HUES64 (cell line): ENCODE measurements around the gene OTOA.
"Not testable (repeated sequence)": the region's sequence is repeated elsewhere in the genome, so short reads cannot be mapped to it uniquely, and the experiment has no call there.

Experiments
- H3K27ac ChIP-seq: 2 replicates; pipeline ENCODE4 v1.7.0; 2013; ENCODE audit warnings: low read depth, low read length, inconsistent platforms
- H3K27me3 ChIP-seq: 2 replicates; pipeline ENCODE4 v1.6.1; 2013; ENCODE audit warnings: mild to moderate bottlenecking, low read length; ENCODE audit not compliant: insufficient read depth
- H3K36me3 ChIP-seq: 2 replicates; pipeline ENCODE4 v1.6.1; 2013; ENCODE audit warnings: mild to moderate bottlenecking, low read length; ENCODE audit not compliant: insufficient read depth
- H3K4me1 ChIP-seq: 2 replicates; pipeline ENCODE4 v1.6.1; 2013; ENCODE audit warnings: mild to moderate bottlenecking, low read length, moderate library complexity; ENCODE audit not compliant: insufficient read depth
- H3K4me3 ChIP-seq: 2 replicates; pipeline ENCODE4 v1.5.1; 2013; ENCODE audit warnings: mild to moderate bottlenecking, low read length, moderate library complexity
- H3K9ac ChIP-seq: 2 replicates; pipeline ENCODE4 v1.6.1; 2013; ENCODE audit warnings: mild to moderate bottlenecking, low read depth, low read length
- H3K9me3 ChIP-seq: 2 replicates; pipeline ENCODE4 v1.6.1; 2013; ENCODE audit warnings: low read depth, low read length; ENCODE audit not compliant: insufficient read depth
- WGBS: fragments of 150-250, 120-280 bp; methylation state at CpG from one replicate; pipeline ENCODE4 v1.1.7; 2013; ENCODE audit warnings: missing lambda C conversion rate; 5-methylcytosine and 5-hydroxymethylcytosine counted together

OTOA gene

GRCh38 chr16:21629616-21630539, 33.9 kb upstream of the OTOA start:
- H3K9me3 ChIP-seq, H3K27ac ChIP-seq, H3K27me3 ChIP-seq, H3K4me1 ChIP-seq, H3K9ac ChIP-seq, H3K4me3 ChIP-seq: not testable (repeated sequence)
- WGBS = 97% methylated on average over 37 of the region's 37 CpGs
- H3K36me3 ChIP-seq = peaks cover 52% of the 10 kb centered on the region

GRCh38 chr16:21630866-21631265, 32.9 kb upstream of the OTOA start:
- H3K4me1 ChIP-seq, H3K4me3 ChIP-seq, H3K9ac ChIP-seq, H3K27me3 ChIP-seq, H3K27ac ChIP-seq, H3K9me3 ChIP-seq: not testable (repeated sequence)
- WGBS = 96% methylated on average over 6 of the region's 6 CpGs
- peaks cover 43% of the 10 kb centered on the region for H3K36me3 ChIP-seq

- not testable (repeated sequence) for H3K4me3 ChIP-seq, H3K9me3 ChIP-seq, H3K4me1 ChIP-seq, H3K9ac ChIP-seq, H3K27ac ChIP-seq, H3K27me3 ChIP-seq
- H3K36me3 ChIP-seq = peaks cover 38% of the 10 kb centered on the region
- WGBS = 87% methylated on average over 8 of the region's 8 CpGs
These were observed 32.4 kb upstream of the OTOA start for GRCh38 chr16:21631376-21631775.

DNA sequence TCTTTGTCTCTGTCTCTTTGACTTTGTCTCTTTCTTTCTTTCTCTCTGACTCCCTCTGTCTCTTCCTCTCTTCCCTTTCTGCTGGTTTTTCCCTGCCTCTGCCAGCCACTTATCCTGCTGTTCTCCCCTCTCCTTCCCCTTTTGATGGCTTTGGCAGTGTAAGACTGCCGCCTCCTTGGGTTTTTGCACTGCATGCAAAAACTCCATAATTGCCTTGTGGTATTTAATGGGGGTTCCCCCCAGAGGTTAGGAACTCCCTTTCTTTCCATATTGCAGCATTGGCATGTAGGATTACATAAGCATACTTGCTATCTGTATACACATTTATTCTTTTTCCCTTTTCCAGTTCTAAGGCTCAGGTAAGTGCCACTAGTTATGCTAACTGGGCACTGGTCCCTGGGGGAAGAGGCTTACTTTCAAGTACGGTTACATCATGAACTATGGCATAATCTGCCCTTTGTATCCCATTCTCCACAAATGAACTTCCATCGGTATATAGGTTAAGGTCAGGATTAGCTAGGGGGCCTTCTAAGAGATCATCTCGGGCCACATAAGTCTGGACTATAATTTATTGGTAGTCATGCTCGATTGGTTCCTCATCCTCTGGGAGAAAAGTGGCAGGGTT, 31.7 kb upstream of the OTOA start:
- not testable (repeated sequence) for H3K9me3 ChIP-seq, H3K4me3 ChIP-seq, H3K4me1 ChIP-seq, H3K27me3 ChIP-seq, H3K9ac ChIP-seq, H3K27ac ChIP-seq
- peaks cover 31% of the 10 kb centered on the region for H3K36me3 ChIP-seq
- 98% methylated on average over 5 of the region's 5 CpGs for WGBS

GRCh38 chr16:21634216-21634615, 29.6 kb upstream of the OTOA start:
- WGBS = 96% methylated on average over 5 of the region's 5 CpGs
- no peaks in the 10 kb centered on the region for H3K27me3 ChIP-seq
- H3K4me3 ChIP-seq = no peak overlapping the region
- 0 out of 2 replicates have a peak, but pooled peaks cover 5% of the 10 kb centered on the region for H3K4me1 ChIP-seq
- H3K36me3 ChIP-seq = peaks cover 11% of the 10 kb centered on the region
- no peaks in the 10 kb centered on the region for H3K9me3 ChIP-seq
- no peak overlapping the region for H3K9ac ChIP-seq
- H3K27ac ChIP-seq = no peak overlapping the region

DNA sequence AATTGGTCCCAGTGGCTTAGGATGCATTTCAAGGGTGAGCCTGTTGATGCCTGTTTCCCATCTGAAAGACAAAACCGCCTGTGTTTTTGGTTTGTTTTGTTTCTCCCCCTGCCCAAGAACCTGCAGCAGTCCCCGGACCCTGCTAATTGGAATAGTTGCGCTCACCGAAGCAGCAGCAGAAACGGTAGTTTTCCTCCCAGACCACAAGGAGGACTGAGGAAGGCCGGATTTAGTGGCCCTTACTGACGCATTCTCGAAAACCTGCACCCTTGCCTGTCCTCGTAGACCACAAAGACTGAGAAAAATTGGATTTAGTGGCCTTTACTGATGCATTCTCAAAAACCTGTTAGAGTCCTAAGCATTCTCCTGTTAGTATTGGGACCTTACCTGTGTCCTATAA, 28.1 kb upstream of the OTOA start:
- not testable (repeated sequence) for H3K9me3 ChIP-seq, H3K27ac ChIP-seq, H3K4me3 ChIP-seq, H3K27me3 ChIP-seq, H3K9ac ChIP-seq, H3K4me1 ChIP-seq, H3K36me3 ChIP-seq
- 88% methylated on average over 9 of the region's 9 CpGs for WGBS

GRCh38 chr16:21637032-21637968, 26.5 kb upstream of the OTOA start:
- no peaks in the 10 kb centered on the region; the same call in 1 of the 2 replicates for H3K36me3 ChIP-seq
- H3K27ac ChIP-seq = no peak overlapping the region
- H3K4me3 ChIP-seq = no peak overlapping the region
- H3K9me3 ChIP-seq = no peaks in the 10 kb centered on the region
- 97% methylated on average over 37 of the region's 37 CpGs for WGBS
- H3K9ac ChIP-seq = no peak overlapping the region
- 0 out of 2 replicates have a peak, but pooled peaks cover 5% of the 10 kb centered on the region for H3K4me1 ChIP-seq
- H3K27me3 ChIP-seq = no peaks in the 10 kb centered on the region

DNA sequence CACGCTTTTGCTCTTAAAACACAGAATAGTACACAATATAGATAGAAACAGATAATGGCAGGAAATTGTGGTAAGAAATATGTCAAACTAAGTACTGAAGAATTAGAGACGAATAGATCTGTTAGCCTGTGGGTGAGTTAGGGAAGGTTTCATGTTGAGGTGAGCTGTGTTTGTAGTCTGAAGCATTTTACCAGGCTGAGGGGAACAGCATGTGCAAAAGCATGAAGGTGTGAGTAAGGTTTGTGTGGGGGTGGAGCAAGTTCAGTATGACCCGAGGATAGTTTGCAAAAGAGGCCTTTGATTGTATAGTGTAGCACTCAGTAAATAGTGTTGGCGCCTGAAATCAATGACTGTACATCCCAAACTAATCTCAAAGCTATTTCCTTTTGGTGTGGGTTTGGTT, 25.2 kb upstream of the OTOA start:
- Histone ChIP-seq H3K4me3 (no peak overlapping the region), H3K27me3 (no peaks in the 10 kb centered on the region), H3K9ac (no peak overlapping the region), H3K27ac (no peak overlapping the region), H3K36me3 (no peaks in the 10 kb centered on the region; the same call in 1 of the 2 replicates), H3K9me3 (no peaks in the 10 kb centered on the region), H3K4me1 (0 out of 2 replicates have a peak, but pooled peaks cover 5% of the 10 kb centered on the region)
- WGBS = 91% methylated on average over 2 of the region's 4 CpGs

- Histone ChIP-seq H3K36me3 (no peaks in the 10 kb centered on the region; the same call in 1 of the 2 replicates), H3K27me3 (no peaks in the 10 kb centered on the region), H3K27ac (no peak overlapping the region), H3K4me3 (no peak overlapping the region), H3K9me3 (no peaks in the 10 kb centered on the region), H3K4me1 (0 out of 2 replicates have a peak, but pooled peaks cover 5% of the 10 kb centered on the region), H3K9ac (no peak overlapping the region)
- WGBS = 98% methylated on average over 2 of the region's 2 CpGs
These were observed 24.3 kb upstream of the OTOA start for GRCh38 chr16:21639493-21639892.

- Histone ChIP-seq H3K36me3 (no peaks in the 10 kb centered on the region; the same call in 1 of the 2 replicates), H3K27ac (no peak overlapping the region), H3K4me3 (no peak overlapping the region), H3K27me3 (no peaks in the 10 kb centered on the region), H3K4me1 (no peaks in the 10 kb centered on the region), H3K9ac (no peak overlapping the region), H3K9me3 (no peaks in the 10 kb centered on the region)
- WGBS = 94% methylated on average over 5 of the region's 6 CpGs
These were observed 21.9 kb upstream of the OTOA start for GRCh38 chr16:21641916-21642315.

DNA sequence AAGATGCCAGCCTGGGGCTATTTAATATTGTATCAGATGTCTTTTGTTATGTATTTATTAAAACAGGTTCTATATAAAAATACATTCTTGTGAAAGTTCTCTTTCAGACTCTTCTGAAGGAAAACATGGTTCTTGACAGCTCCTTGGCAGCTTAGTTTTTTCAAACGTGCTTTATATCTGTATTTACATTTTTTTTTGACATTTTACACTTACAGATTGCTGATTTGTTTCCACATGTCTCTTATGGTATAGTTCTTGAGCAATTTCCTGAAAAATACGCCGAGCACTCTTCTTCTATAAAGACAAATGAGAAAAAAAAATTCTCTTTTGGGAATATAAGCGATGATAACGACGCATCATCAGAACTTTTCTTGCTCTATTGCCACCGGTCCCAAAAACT, 20.9 kb upstream of the OTOA start:
- Histone ChIP-seq H3K4me3 (no peak overlapping the region), H3K4me1 (no peaks in the 10 kb centered on the region), H3K9me3 (no peaks in the 10 kb centered on the region), H3K27ac (no peak overlapping the region), H3K36me3 (no peaks in the 10 kb centered on the region), H3K9ac (no peak overlapping the region), H3K27me3 (no peaks in the 10 kb centered on the region)
- WGBS = 100% methylated on average over 5 of the region's 7 CpGs
